HG03432 (cell line): ENCODE results near the gene COX5B.
A peak's percentile ranks its signal among the peaks of the same experiment; 100 is the strongest.
"Not testable (repeated sequence)": the region's sequence is repeated elsewhere in the genome, so short reads cannot be mapped to it uniquely, and the experiment has no call there.

ENCODE experiments used
- ATAC-seq: cut with Tn5 transposase; IDR thresholded peaks from one replicate; pipeline ENCODE4 v1.9.1; 2021; ENCODE audit warnings: mild to moderate bottlenecking, moderate library complexity; ENCODE audit not compliant: unreplicated experiment

The COX5B gene

GRCh38 chr2:97672606-97673140, 26.8 kb downstream of the COX5B start:
- ATAC-seq = not testable (repeated sequence)

- ATAC-seq = no peak
These were observed 27.5 kb downstream of the COX5B start for GRCh38 chr2:97673182-97673914.

GRCh38 chr2:97673915-97674283, 28.0 kb downstream of the COX5B start:
- no peak for ATAC-seq

DNA sequence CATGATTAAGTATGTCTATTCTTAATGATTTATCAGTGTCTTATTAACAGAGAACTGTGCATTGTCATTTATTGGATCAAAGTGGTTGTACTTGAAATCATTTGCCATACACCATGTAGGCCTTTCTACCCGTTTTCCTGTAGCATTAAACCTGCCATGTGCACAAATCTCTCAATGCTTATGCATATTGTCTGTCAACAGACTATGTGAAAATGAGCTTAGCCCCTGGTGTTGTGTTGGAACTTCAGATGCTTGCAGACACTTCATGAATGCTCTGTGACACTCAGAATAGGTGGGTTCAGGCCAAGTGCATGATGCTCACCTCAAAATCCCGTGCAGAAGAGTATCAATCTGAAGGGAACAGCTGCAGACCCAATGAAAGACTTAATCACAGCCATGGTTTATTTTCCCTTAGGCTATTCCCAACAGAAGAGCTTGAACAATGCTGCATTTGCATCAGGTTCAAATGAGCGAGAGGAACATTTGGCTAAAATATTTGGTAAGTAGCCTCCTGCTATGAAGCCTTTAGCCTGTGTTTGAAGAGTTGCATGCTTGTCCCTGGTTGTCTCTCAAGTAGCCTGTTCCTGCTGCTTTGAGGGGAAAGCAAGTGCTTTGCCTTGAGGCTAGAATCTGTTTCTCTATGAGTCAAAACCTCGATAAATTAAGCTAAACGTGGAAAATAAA, 29.7 kb downstream of the COX5B start:
- ATAC-seq = no peak

- ATAC-seq = no peak
These were observed 30.8 kb downstream of the COX5B start for GRCh38 chr2:97676620-97677019.

DNA sequence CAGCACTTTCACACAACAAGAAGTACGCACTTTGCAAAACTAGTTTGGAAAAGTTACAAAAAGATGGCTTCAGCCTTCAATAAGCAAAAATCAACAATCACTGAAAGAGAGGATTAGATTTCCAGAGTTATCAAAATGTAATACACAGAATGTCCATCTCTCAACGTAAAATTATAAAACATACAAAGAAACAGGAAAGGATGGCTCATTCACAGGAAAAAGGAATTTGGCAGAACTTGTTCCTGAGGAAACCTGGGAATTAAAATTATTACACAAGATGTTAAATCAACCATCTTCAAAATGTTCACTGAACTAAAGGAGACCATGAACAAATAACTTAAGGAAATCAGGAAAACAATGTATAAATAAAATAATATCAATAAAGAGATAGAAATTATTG, 31.6 kb downstream of the COX5B start:
- no peak for ATAC-seq

DNA sequence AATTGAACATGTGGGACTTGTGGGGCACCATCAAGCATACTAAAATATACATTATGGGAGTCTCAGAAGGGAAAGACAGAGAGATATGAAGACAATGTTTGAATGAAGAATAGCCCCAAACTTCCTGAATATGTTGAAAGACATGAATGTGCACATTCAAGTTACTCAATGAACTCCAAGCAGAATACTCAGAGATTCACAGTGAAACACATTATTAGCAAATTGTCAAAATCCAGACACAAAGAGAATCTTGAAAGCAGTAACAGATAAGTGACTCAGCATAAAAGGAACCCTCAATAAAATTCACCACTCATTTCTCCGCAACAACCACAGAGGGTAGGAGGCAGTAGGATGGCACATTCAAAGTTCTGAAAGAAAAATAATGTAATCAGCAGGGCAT, 32.4 kb downstream of the COX5B start:
- no peak for ATAC-seq

- not testable (repeated sequence) for ATAC-seq
These were observed 41.4 kb downstream of the COX5B start for GRCh38 chr2:97687235-97687634.

- peak; percentile 62 for ATAC-seq
These were observed 42.4 kb downstream of the COX5B start for GRCh38 chr2:97688062-97688827.

DNA sequence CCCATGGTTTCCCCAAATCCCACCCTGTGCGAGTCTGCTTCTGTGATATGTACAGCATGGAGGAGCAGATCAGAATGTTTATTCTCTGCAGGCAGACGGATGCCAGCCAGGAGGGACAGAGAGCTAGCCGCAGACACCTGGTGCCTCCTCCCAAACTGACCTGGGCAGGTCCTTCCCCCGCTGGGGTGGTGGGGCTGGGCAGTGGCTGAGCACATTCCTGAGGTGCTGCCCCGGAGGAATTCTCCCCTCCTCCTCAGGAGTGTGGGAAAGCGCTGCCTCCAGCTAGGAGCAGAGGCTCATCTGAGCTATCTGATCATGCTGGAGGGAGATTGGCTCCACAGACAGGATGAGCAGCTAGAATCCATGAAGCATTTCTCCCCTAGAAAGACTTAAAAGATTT, 45.3 kb downstream of the COX5B start:
- ATAC-seq = no peak

GRCh38 chr2:97693476-97693875, 47.6 kb downstream of the COX5B start:
- ATAC-seq = no peak

DNA sequence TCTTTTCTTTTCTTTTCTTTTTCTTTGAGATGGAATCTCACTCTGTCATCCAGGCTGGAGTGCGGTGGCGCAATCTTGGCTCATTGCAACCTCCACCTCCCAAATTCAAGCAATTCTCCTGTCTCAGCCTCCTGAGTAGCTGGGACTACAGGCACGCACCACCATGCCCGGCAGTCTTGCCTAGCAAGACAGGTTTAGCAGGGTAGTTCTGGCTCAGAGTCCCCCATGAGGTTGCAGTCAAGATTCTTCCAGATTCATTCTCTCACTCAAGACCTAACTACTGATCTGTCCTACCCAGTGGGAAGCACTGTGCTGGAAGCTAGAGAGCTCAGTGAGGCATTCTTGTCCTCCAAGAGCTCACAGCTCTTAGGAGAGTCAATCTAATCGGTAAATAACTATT, 49.9 kb downstream of the COX5B start:
- no peak for ATAC-seq

DNA sequence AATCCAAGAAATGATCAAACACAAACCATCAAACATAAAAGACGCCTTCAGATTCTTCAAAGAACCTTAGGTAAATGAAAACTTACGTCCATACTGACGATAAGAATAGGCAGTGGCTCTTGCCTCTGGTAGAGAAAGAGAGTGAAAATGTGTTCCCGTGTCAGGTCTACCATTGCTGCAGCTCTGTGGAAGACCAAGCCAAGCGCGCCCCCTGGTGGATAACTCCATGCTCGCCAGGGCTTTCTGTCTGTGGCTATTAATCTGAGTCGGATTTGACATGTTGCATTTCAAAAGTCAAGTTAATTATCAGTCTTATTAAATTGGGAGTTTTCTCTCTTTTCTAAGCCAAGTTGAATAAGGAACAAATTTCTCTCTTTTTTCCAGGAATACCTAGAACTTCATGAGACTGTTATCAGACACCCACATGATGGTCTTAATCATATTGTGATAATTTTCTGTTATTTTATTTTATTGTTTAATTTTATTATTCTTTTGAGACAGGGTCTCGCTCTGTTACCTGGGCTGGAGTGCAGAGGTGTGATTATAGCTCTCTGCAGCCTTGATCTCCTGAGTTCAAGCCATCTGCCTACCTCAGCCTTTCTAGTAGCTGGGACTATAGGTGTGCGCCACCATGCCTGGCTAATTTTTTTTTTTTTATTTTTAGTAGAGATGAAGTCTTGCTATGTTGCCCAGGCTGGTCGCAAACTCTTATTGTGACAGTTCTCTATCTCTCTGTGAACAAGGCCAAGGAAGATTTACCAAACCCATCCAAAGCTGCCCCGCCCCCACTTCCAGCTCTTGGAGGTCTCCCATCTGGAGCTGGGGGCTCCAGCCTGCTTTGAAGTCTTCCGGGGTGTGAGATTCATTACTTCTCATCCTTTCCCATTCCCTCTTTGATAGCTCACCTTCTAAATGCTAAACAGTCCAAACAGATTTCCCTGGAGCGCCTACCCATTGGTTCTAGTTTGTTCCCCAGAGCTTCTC, 51.7 kb downstream of the COX5B start:
- peak; percentile 72 for ATAC-seq
